GM19239 (cell line): ENCODE results near the gene KCTD1.

ENCODE experiments used
- DNase-seq: peaks from one replicate; pipeline ENCODE4 v3.0.0; 2011; ENCODE audit warnings: low spot score; ENCODE audit not compliant: insufficient read length
- FAIRE-seq: peaks from 2 replicates; lab custom pipeline; 2011; peaks lifted over from hg19 to GRCh38; lab: Jason Lieb, UNC

The KCTD1 gene

GRCh38 chr18:26414901-26415440 is 133.4 kb downstream of the KCTD1 start:
- DNase-seq (no peak), FAIRE-seq (no peak)

GRCh38 chr18:26409091-26409490 is 139.3 kb downstream of the KCTD1 start:
- no peak for FAIRE-seq

GRCh38 chr18:26407736-26408601 is 140.4 kb downstream of the KCTD1 start:
- FAIRE-seq: no peak
- DNase-seq: no peak

More at GRCh38 chr18:26409091-26409490, 139.3 kb downstream of the KCTD1 start:
- no peak for DNase-seq

- FAIRE-seq (no peak), DNase-seq (no peak)
Observed at GRCh38 chr18:26406854-26407517, 141.4 kb downstream of the KCTD1 start.

- DNase-seq: no peak
- FAIRE-seq: no peak
Observed at GRCh38 chr18:26406324-26406723, 142.0 kb downstream of the KCTD1 start.

- DNase-seq: peak; percentile 46
- peak; percentile 88 for FAIRE-seq
Observed at GRCh38 chr18:26405190-26405801, 143.1 kb downstream of the KCTD1 start.
